GM12878 (cell line): ENCODE measurements around the gene MLF1. TPM values are rescaled to one million over a fixed set of nuclear protein-coding genes. Genes with fewer than 3 reads are reported as not detected.

Experiments used
- ATAC-seq: fragments of 200-7000 bp; cut with Tn5 transposase; 3 replicates; pipeline ENCODE4 v1.9.1; 2020; ENCODE audit warnings: mild to moderate bottlenecking, moderate library complexity
- BruUV-seq: library from RNA; stranded (reverse); fragments of 400-500 nt; replicated peaks from 2 replicates; lab custom pipeline; 2021; lab: Mats Ljungman, UMichigan
- CTCF ChIA-PET: fragments of 300-600 bp; sonication (Branson Sonifier 250); formaldehyde crosslinking; extraction: SDS; loops from one replicate; lab custom pipeline; 2021; ENCODE audit warnings: inconsistent platforms; lab: Yijun Ruan, JAX
- POLR2A ChIA-PET: fragments of 350-600 bp; formaldehyde crosslinking; extraction: SDS; loops from one replicate; lab custom pipeline; 2021; ENCODE audit warnings: inconsistent platforms; lab: Charles Lee
- RAD21 ChIA-PET: fragments of 300-600 bp; sonication (Branson Sonifier 250); formaldehyde crosslinking; loops from one replicate; lab custom pipeline; 2023; ENCODE audit warnings: antibody characterized with exemption; ENCODE audit not compliant: unreplicated experiment; lab: Charles Lee
- SMC1A ChIA-PET: fragments of 300-600 bp; sonication (Branson Sonifier 250); formaldehyde crosslinking; loops from one replicate; lab custom pipeline; 2023; ENCODE audit not compliant: unreplicated experiment, uncharacterized antibody; lab: Charles Lee
- DNase-seq: peaks from one replicate; pipeline ENCODE4 v3.0.0-alpha.2; 2011; ENCODE audit warnings: low read depth, low spot score
- FAIRE-seq: peaks from 3 replicates; lab custom pipeline; 2011; peaks lifted over from hg19 to GRCh38; lab: Jason Lieb, UNC
- H2AFZ ChIP-seq: 2 replicates; pipeline ENCODE4 v1.6.0; 2011; ENCODE audit warnings: low read depth, low read length, control low read depth; ENCODE audit not compliant: control insufficient read depth
- H3K27ac ChIP-seq: 2 replicates; pipeline ENCODE4 v1.5.1; 2011; ENCODE audit warnings: control low read depth; ENCODE audit not compliant: control insufficient read depth, insufficient read depth
- H3K27me3 ChIP-seq, 2 experiments: replicated peaks in 1 of 2; 2 replicates each; pipeline versions ENCODE4 v1.6.0 to v1.6.1; 2011; ENCODE audit warnings: low read length in 1 of 2; ENCODE audit not compliant: control insufficient read depth in 2 of 2, insufficient read depth in 2 of 2
- H3K36me3 ChIP-seq, 2 experiments: 2 replicates each; pipeline ENCODE4 v1.5.1; 2011; ENCODE audit warnings: low read length in 1 of 2; ENCODE audit not compliant: control insufficient read depth in 2 of 2, insufficient read depth in 2 of 2
- H3K4me1 ChIP-seq: 2 replicates; pipeline ENCODE4 v1.6.1; 2011; ENCODE audit warnings: mild to moderate bottlenecking, low read length, moderate library complexity, mixed read lengths; ENCODE audit not compliant: control insufficient read depth, insufficient read depth
- H3K4me2 ChIP-seq: 2 replicates; pipeline ENCODE4 v1.6.0; 2011; ENCODE audit warnings: control low read depth; ENCODE audit not compliant: control insufficient read depth, insufficient read depth
- H3K4me3 ChIP-seq: fragments of 200-600 bp; sonication (generic); 2 replicates; pipeline ENCODE4 v1.5.1; 2016
- H3K79me2 ChIP-seq: 2 replicates; pipeline ENCODE4 v1.6.0; 2011; ENCODE audit warnings: low read length; ENCODE audit not compliant: control insufficient read depth, insufficient read depth
- H3K9ac ChIP-seq: 2 replicates; pipeline ENCODE4 v1.8.0; 2011; ENCODE audit warnings: low read length, control low read depth, mixed read lengths; ENCODE audit not compliant: control insufficient read depth, insufficient read depth
- H3K9me3 ChIP-seq: replicated peaks from 3 replicates; pipeline ENCODE4 v1.5.1; 2011; ENCODE audit warnings: mild to moderate bottlenecking, low read length; ENCODE audit not compliant: control insufficient read depth, insufficient read depth
- H4K20me1 ChIP-seq: 2 replicates; pipeline ENCODE4 v1.6.0; 2011; ENCODE audit not compliant: control insufficient read depth, insufficient read depth
- BRCA1 ChIP-seq: IDR thresholded peaks from 2 replicates; pipeline ENCODE4 v1.6.1; 2011; ENCODE audit warnings: low read depth, low read length, improper control_type of control experiment
- CBFB ChIP-seq: IDR thresholded peaks from 2 replicates; pipeline ENCODE4 v1.6.1; 2016; ENCODE audit warnings: antibody characterized with exemption, low read depth
- EGR1 ChIP-seq, 2 experiments: IDR thresholded peaks; 1 replicate in 1 of 2; 2 replicates in 1 of 2; pipeline ENCODE4 v1.6.1; 2011 to 2012; ENCODE audit warnings: low read depth in 2 of 2, low read length in 2 of 2, borderline replicate concordance in 1 of 2, mild to moderate bottlenecking in 1 of 2, moderate library complexity in 1 of 2
- FOS ChIP-seq: IDR thresholded peaks from 3 replicates; pipeline ENCODE4 v1.6.1; 2011; ENCODE audit warnings: borderline replicate concordance; ENCODE audit not compliant: insufficient read length; ENCODE audit errors: extremely low read depth
- NR2F1 ChIP-seq: fragments of 450-650 bp; conservative IDR thresholded peaks from 2 replicates; pipeline ENCODE4 v1.6.1; 2017; ENCODE audit warnings: mild to moderate bottlenecking
- PKNOX1 ChIP-seq: fragments of 450-650 bp; IDR thresholded peaks from 2 replicates; pipeline ENCODE4 v1.6.1; 2016; ENCODE audit warnings: mild to moderate bottlenecking
- SKIL ChIP-seq: fragments of 450-650 bp; IDR thresholded peaks from 2 replicates; pipeline ENCODE4 v1.6.1; 2017; ENCODE audit warnings: mild to moderate bottlenecking, low read depth, inconsistent platforms; ENCODE audit not compliant: poor library complexity, severe bottlenecking
- TAF1 ChIP-seq: IDR thresholded peaks from 2 replicates; pipeline ENCODE4 v1.6.1; 2011; ENCODE audit warnings: mild to moderate bottlenecking, low read depth, low read length, borderline replicate concordance
- ZBTB11 ChIP-seq: fragments of 450-650 bp; formaldehyde crosslinking; IDR thresholded peaks from 2 replicates; pipeline ENCODE4 v1.5.0; 2022; ENCODE audit warnings: mild to moderate bottlenecking, missing genetic modification characterization
- ZBTB33 ChIP-seq: fragments of 450-650 bp; IDR thresholded peaks from 2 replicates; pipeline ENCODE4 v1.6.1; 2017; ENCODE audit warnings: mild to moderate bottlenecking
- WGBS: methylation state at CpG from one replicate; pipeline ENCODE4 v1.1.6; 2016; ENCODE audit warnings: low lambda C conversion rate; ENCODE audit not compliant: insufficient replicate concordance, insufficient coverage; ENCODE audit errors: missing lambda C conversion rate; 5-methylcytosine and 5-hydroxymethylcytosine counted together
- in situ Hi-C: fragments of 300-500 bp; cut with MboI; formaldehyde crosslinking; loops from 9 replicates; pipeline ENCODE4 v1.14.3; 2018; ENCODE audit warnings: mixed read lengths
- intact Hi-C: fragments of 100-400 bp; cut with micrococcal nuclease; formaldehyde crosslinking; loops from one replicate; pipeline ENCODE4 v1.14.2; 2022; ENCODE audit not compliant: unreplicated experiment
- polyA plus RNA-seq, 11 experiments: library from polyadenylated mRNA; depleted of rRNA in 4 of 11; unstranded in 6 of 11; stranded (reverse) in 5 of 11; fragments of >200 nt; fragmentation: Nextera tagmentation in 4 of 11; fragmentation: Illumina TruSeq in 1 of 11; extraction: Ambion mirVana in 4 of 11; extraction: Trizol in 1 of 11; gene quantifications; 1 replicate in 1 of 11; 2 replicates in 10 of 11; pipeline versions ENCODE4 v1.2.1 to v1.2.3, GENCODE V29; 2011 to 2016; ENCODE audit warnings: inconsistent platforms in 2 of 11, missing spikeins in 2 of 11, low read depth in 1 of 11
- total RNA-seq, 4 experiments: library from RNA; depleted of rRNA in 3 of 4; stranded (reverse); fragments of >200 nt in 3 of 4; fragmentation: Illumina TruSeq in 1 of 4; extraction: Trizol in 1 of 4; gene quantifications; 2 replicates each; pipeline versions ENCODE4 v1.2.1 to v1.2.3, GENCODE V29; 2013 to 2021
- TF ChIP-seq, protein P1 (sequence below): fragments of 450-650 bp; IDR thresholded peaks from 2 replicates; pipeline ENCODE4 v1.6.1; 2018; ENCODE audit warnings: borderline replicate concordance, mild to moderate bottlenecking; ENCODE audit not compliant: partially characterized antibody

The MLF1 gene
- total and polyA plus RNA-seq, 10 of the 15 experiments (the other 5 are each of a cell fraction or from before 2014, with no cell fraction given): 0.19 to 0.69 (median 0.40) TPM; not detected in 2

GRCh38 chr3:158625881-158626280, 54.9 kb downstream of the MLF1 start:
- H3K4me1 ChIP-seq: no peaks in the 10 kb centered on the region
- H4K20me1 ChIP-seq: no peaks in the 10 kb centered on the region
- peaks cover 0 to 2% of the 10 kb centered on the region in 2 experiments; a peak in 1 of 4 replicates for H3K27me3 ChIP-seq
- no peak overlapping the region for H2AFZ ChIP-seq
- no peaks in the 10 kb centered on the region for H3K79me2 ChIP-seq
- CTCF ChIA-PET: interaction anchor here (0.8 kb wide), 1 partner anchor 86 kb away, joined by 3 read pairs; no protein-coding TSS in a partner anchor
- no peaks in the 10 kb centered on the region for H3K36me3 ChIP-seq
- RAD21 ChIA-PET: no interaction called here
- SMC1A ChIA-PET: no interaction called here
- no TSS peak for BruUV-seq
- POLR2A ChIA-PET: no interaction called here
- H3K9me3 ChIP-seq: no peaks in the 10 kb centered on the region
- H3K9ac ChIP-seq: no peak overlapping the region
- TF ChIP-seq NR2F1 (no peak), TAF1 (no peak), ZBTB11 (CRISPR knock-in tag) (no peak), PKNOX1 (no peak), FOS (no peak), EGR1 (IDR thresholded peaks at IDR 0.05; ENCODE audit: borderline replicate concordance in 1 of 2, low read depth in 2 of 2, low read length in 2 of 2) (no peak), SKIL (no peak), BRCA1 (no peak), CBFB (no peak), ZBTB33 (no peak)
- TF ChIP-seq, protein P1, sequence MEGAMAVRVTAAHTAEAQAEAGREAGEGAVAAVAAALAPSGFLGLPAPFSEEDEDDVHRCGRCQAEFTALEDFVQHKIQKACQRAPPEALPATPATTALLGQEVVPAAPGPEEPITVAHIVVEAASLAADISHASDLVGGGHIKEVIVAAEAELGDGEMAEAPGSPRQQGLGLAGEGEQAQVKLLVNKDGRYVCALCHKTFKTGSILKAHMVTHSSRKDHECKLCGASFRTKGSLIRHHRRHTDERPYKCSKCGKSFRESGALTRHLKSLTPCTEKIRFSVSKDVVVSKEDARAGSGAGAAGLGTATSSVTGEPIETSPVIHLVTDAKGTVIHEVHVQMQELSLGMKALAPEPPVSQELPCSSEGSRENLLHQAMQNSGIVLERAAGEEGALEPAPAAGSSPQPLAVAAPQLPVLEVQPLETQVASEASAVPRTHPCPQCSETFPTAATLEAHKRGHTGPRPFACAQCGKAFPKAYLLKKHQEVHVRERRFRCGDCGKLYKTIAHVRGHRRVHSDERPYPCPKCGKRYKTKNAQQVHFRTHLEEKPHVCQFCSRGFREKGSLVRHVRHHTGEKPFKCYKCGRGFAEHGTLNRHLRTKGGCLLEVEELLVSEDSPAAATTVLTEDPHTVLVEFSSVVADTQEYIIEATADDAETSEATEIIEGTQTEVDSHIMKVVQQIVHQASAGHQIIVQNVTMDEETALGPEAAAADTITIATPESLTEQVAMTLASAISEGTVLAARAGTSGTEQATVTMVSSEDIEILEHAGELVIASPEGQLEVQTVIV: no peak
- FAIRE-seq (no peak), DNase-seq (no peak), ATAC-seq (no peak)
- no peak overlapping the region for H3K4me3 ChIP-seq
- in situ Hi-C loops: no loop called here
- intact Hi-C loops: no loop called here
- no peak overlapping the region for H3K4me2 ChIP-seq
- WGBS: 6% methylated on average over 1 of the region's 1 CpG
- no peak overlapping the region for H3K27ac ChIP-seq
